ENCODE data around the gene PCDH9.

The PCDH9 gene

DNA sequence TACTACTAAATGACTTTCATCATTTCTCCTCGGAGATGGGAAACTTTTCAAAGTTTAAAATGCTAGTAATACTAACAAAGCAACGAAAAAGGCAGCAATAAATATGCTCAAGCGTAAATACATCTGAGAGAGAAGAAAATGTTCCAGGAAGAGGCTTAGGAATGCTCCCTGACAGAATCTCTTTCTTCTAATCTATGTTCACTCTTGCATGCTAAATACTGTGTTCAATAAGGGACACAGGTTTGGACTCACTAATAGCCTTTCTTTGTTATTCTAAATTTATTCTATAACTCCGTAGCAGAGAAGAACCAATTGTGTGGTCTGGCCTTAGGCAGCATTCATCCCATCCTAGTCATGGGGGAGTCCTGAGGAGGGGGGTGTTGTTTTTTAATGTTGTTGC is 823.0 kb downstream of the PCDH9 start:
- DNase-seq (ENCODE audit: low read depth in 4 of 4, low spot score in 1 of 4), result no peak

DNA sequence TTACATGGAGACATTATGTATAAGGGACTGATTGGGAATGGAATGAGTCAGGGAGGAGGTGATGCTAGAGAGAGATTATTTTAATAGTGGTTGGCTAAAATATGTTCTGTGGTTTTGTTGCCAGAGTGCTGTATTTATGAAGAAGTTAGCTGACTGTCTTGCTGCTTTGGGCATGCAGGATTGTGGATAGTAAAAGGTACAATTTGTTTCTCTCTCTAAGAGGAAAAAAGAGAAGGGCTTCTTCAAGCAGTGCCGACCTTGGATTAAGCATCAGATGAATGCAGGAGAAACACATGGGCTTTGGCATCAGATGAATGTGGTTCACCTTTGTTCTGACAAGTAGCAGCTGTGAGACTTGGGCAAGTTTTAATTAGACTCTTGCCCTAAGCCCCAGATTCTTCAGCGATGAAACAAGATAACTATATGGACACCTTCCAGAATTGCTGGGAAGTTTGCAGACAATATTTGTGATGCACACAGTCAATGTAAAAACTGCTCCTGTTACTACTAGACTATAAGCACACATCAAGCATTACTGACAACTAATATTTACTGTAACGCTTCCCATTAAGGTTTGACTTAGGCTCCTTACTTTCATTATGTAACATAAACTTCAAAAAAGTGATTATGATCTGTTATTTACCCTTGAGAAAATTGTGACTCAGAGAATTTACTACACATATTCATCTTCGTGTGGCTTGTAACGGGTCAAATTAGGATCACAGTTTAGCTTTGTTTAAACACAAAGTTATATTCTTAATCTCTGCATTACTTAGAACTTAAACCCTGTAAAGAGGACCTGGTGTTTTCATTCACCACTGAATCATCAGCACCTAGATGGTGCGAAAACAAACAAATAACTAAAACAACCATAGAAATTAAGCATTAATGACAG is 824.0 kb downstream of the PCDH9 start:
- DNase-seq (ENCODE audit: low read depth in 4 of 4, low spot score in 1 of 4), result no peak

DNA sequence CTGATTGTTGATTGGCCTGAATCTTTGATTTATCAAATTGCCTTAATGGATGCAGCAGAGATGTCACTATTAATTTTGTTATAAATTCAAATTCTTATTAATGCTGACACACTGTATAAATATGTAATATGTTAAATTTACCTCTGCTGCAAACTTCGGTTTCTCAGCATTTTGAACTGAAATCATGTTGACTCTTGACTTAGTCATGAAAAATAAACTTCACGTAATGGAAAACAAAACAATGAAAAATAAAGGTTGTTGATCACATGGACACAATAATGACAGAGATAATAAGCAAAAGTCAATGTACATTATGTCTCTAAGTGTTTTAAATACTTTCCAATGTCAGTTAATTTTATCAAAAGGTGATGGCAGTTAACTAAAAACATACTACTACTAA is 827.6 kb downstream of the PCDH9 start:
- no peak for DNase-seq (ENCODE audit: low read depth in 4 of 4, low spot score in 1 of 4)

DNA sequence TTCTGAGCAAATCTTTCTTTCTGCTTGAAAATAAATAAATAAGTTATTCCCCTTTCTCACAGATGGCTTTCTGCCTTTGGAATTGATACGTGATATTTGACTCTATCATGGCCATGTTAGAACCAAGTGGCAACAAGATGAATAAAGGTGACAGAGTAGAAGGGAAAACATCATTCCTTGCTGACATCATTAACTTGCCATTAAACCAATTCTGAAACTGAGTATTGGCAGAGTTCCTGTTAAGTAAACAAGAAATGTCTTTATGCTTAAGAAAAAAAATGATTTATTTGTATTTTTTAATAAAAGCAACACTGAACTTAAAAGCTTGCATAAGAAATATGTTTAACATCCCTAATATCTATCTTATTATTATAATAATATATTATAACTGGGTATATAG is 828.1 kb downstream of the PCDH9 start:
- DNase-seq (ENCODE audit: low read depth in 4 of 4, low spot score in 1 of 4), result no peak

DNA sequence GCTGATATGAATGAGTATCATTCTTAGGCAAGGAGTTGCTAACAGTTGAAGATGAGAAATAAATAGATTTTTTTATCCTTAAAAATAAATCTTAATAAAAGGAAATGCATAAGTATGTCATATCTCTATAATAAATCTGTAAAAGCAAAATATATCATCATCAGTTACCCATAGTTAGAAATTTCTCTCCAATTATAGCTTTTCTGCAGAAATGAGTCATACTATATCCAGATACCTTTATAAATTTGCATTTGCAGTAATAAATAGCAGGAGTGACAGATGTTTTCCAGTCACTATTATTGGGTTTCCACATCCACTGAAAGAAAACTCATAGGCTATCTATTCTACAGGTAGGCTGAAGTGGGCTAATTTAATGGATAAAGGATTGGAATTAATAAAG is 829.8 kb downstream of the PCDH9 start:
- DNase-seq (ENCODE audit: low read depth in 4 of 4, low spot score in 1 of 4), result no peak

DNA sequence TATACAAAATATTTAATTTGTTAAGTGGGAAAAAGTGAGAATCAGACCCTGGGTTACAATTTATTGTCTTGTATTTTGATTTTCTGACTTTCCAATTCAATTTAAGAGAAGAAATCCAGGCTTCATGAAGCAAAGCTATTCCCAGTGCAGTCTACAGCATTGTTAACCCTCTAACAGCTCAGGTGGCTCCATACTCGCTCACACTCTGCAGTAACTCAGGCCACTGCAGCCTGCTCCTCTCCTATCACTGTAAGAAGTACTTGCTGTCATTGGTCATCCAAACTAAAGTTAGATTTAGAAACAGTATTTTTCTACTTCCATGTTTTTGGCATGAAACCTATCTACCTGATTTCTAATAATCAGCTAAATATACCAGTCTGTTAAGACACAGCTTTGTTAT is 830.3 kb downstream of the PCDH9 start:
- no peak for DNase-seq (ENCODE audit: low read depth in 4 of 4, low spot score in 1 of 4)

DNA sequence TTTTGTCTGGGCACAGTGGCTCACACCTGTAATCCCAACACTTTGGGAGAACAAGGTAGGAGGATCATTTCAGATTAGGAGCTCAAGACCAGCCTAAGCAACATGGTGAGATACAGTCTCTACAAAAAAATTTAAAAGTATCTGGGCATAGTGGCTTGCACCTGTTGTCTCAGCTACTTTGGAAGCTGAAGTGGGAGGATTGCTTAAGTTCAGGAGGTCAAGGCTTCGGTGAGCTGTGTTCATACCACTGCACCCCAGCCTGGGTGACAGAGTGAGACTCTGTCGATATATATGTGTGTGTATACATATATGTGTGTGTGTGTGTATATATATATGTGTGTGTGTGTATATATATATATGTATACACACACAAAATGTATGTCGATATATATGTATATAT is 833.0 kb downstream of the PCDH9 start:
- DNase-seq (ENCODE audit: low read depth in 4 of 4, low spot score in 1 of 4), result no peak

DNA sequence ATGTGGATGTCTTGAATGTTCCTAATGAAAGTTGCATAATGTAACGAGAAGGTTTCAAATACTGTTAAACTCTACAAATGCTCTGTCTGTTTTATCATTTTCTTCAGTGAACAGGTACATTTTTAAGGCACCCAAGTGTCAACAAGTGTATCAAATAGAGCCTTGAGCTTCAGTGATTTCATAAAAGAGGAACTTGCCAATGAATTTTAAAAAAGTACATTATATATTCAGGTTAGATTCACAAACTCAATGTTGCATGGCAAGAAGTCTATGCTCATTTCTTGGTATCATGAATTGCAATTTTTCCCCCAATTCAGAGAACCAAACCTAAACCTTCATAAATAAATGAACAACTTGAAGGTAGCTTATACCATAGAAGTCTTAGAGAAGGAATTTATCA is 838.8 kb downstream of the PCDH9 start:
- DNase-seq (ENCODE audit: low read depth in 4 of 4, low spot score in 1 of 4), result no peak

DNA sequence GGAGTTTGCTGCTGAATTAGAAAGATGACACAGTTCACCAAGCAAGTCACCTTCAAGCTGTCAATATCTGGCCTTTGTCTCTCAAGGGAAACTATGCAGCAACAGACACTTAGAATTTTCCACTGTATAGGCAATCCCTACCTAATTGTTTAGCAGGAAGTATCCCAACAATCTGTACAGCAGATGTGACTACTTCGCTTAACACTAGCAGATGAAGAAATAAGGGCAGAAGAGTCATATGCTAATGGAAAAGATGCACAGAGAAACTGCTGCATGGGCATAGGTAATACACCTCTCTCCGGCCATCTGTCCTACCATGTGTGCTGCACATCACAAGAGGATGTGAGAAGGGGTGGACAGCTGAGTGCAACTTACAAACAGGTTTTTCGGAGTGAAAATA is 851.2 kb downstream of the PCDH9 start:
- DNase-seq (ENCODE audit: low read depth in 4 of 4, low spot score in 1 of 4), result no peak

DNA sequence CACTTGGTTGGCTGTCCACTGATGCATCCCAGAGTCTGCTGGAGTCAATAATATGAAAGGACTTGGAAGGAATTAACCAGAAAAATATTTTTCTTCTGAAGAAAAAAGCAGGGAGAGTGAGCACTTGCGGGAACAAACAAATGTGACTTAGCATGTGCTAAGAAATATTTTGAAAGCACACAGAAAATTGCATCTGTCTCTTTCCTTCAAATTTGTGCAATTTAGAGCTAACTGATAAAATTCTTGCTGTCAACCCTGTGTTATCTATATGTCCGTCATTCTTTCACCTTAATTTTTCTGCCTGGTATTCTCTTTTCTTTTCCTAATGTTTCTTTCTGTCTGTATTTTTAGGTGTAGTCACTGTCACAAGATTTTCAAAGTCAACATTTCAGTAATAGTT is 852.6 kb downstream of the PCDH9 start:
- DNase-seq (ENCODE audit: low read depth in 4 of 4, low spot score in 1 of 4), result no peak

DNA sequence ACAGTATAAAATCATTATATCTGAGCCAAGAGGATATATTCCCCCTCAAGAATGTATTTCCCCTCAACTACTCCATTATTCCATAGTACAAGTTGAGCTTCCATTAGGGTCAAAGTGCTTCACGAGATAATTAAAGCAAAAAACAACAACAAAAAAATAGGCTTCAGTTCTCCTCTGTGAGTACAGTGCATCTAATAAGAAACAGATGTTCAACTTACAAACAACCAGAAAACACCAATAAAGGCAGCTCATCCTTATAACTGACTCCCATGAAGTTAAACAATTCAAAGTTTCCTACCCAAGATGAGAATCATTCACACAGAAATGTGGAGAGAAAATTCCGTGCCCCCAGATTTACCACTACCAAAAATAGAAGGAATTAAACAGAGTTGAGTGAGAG is 854.4 kb downstream of the PCDH9 start:
- DNase-seq (ENCODE audit: low read depth in 4 of 4, low spot score in 1 of 4), result no peak

DNA sequence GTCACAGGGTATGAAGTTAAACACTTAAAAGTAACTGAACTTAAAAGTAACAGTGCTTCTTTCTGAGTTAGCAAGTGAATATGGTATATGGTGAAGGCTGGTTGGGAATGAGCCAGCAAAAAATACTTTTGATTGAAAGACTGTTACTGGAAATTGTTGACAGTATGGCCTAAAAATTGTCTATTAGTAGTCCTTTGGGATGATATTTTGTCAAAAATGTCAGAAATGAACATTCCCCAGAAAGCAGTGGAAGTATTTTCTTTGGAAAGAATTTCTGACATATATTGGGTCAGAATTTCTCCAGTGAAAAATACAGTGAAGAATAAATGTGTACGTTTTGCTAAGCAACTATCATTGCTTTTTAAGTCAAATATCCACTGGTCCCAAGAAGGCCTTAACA is 860.5 kb downstream of the PCDH9 start:
- DNase-seq (ENCODE audit: low read depth in 4 of 4, low spot score in 1 of 4), result no peak

DNA sequence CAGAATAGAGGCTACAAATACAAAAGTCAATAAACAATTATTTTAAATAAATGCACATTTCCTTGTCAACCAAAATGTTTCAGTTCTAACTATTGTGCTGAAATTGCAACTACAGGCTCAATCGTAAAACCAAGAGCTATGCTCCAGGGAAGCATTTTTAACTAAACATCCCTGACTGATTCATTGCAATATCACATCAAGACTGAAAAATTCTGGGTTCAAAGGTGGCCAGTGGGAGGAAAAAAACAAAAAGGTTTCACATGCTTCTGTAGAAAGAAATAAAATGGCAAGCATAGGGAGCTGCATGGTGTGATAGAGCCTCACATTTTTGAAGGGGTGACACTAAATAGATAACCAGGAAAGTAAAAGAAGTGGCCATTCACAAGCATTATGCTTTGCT is 862.8 kb downstream of the PCDH9 start:
- DNase-seq (ENCODE audit: low read depth in 4 of 4, low spot score in 1 of 4), result no peak

DNA sequence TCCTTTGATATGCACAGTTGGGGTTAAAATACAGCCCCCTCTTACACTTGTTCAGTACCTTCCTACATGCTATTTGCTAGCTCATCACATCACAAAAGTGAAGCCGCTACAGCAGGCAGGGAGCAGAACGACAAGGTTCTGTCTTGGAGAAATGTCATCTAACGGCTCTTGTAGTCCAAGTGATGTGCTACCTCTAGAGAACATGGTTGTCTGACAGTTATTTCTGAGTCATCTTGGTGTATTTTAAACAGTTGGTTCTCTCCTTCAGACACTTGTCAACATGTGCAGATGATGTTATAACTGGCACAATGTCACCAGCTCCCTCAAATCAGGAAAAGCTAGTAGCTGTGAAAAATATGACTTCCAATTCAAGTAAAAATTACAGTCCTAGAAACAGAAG is 865.0 kb downstream of the PCDH9 start:
- DNase-seq (ENCODE audit: low read depth in 4 of 4, low spot score in 1 of 4), result no peak

DNA sequence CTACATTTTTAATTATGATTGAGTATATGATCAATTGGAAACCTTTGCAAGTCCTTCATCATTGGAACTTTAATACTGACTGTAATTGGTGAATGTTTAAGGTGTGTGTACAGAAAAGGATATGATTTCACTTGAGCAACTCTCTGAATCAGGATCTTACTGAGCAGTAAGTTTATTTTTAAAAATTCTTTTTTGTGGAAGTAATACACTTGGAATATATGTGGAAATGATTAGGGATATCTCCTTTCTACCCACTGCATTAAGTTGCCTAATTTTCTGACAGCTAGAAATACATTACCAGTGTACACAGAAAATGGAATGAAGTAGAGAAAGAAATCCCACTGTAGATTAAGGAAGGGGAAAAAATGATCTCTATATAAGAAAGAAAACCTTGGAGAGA is 865.8 kb downstream of the PCDH9 start:
- no peak for DNase-seq (ENCODE audit: low read depth in 4 of 4, low spot score in 1 of 4)

DNA sequence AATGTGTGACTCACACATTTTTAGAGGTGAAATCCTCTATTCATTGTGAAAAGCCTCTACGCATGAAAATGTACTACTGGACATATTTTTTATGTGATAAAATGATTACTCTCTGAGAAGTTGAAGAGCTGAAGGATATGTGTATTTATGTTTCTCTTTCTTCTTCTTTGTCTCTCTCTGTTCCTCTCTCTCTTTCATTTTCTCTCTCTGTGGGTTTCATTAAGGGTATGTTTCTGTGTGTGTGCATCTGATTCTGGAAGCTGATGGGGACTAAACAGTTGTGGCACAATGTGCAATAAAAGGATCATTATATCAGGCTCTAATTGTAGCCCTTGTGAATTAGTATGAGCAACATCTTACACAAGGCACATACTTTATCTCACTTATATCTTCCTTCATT is 867.7 kb downstream of the PCDH9 start:
- no peak for DNase-seq (ENCODE audit: low read depth in 4 of 4, low spot score in 1 of 4)

DNA sequence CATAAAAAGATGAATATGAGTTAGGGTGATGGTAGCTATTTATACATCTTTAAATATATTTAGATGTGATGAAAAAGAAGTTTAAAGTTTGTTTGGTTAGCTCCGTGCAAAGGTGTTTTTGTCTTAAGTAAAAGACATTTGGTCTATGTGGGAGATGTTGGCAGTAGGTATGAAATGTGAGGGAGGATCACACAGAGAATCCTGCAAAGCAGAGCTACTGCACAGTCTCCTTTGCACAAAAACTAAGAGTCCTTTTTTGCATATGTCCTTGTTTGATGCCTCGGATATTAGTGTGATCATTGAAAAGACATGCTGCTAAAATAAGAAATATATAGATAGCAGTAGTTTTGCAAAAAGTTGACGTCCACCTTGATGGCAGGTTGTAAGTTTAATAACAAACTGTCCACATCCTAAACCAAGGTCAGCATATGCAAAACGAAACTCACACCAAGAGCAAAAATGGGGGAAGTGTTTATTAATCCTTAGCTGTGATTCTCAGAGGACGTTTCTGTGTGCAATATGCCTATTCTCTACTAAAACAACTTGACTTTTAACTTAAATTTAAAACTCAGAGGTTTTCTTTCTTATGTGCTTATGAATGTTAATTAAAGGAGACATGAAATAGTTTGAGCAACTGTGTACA is 870.1 kb downstream of the PCDH9 start:
- DNase-seq (ENCODE audit: low read depth in 4 of 4, low spot score in 1 of 4), result no peak

DNA sequence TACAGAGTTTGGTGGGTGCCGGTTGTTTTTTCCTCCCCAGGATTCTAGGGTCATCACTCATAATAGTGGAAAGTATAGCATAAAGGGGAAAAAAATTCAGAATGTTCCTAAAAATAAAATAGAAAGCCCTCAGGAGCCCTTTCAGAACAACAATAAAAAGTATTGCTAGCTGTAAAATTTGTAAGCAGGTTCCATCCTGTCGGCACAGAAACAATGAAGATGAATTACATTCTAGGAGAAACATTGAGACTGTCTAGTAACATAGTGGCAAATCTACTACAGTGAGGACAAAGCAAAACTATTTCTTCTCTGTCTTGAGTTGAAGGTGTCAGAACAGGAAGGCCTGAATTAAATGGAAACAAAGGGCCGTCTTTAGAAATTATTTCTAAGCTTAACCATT is 870.7 kb downstream of the PCDH9 start:
- no peak for DNase-seq (ENCODE audit: low read depth in 4 of 4, low spot score in 1 of 4)

DNA sequence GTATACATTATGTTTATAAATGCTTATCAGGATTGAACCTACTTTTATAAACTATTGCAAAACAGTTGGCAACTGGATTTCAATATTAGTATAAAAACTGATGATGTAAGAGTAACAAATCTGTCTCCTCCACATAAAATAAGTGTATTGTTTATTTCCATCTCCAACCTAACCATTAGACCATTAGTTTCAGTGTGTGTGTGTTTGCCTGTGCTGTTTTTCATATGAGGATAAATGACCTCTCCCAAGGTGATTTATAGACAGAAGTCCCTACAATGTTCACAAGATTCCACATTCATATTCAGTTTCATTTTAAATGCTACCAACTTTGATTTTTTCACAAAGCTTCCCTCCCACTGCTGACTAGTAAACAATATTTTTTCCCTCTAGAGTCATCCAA is 871.6 kb downstream of the PCDH9 start:
- no peak for DNase-seq (ENCODE audit: low read depth in 4 of 4, low spot score in 1 of 4)

DNA sequence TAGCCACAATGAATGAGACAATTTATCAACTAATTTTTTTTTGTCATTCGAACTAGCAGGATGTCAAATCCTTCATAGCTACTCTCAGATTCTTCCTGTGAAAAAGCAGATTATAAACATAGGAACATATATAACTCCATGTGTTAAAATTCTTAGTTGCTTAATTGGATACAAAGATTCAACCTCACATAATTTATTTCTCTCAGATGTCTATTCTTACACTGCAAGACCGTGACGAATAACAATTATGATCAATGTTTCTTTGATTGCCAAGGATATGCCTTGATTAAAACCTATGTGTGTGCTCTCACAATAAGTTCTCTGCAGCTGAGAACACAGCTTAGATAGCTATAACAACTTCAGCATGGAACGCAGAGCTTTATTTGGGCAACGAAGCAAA is 872.7 kb downstream of the PCDH9 start:
- DNase-seq (ENCODE audit: low read depth in 4 of 4, low spot score in 1 of 4), result no peak

DNA sequence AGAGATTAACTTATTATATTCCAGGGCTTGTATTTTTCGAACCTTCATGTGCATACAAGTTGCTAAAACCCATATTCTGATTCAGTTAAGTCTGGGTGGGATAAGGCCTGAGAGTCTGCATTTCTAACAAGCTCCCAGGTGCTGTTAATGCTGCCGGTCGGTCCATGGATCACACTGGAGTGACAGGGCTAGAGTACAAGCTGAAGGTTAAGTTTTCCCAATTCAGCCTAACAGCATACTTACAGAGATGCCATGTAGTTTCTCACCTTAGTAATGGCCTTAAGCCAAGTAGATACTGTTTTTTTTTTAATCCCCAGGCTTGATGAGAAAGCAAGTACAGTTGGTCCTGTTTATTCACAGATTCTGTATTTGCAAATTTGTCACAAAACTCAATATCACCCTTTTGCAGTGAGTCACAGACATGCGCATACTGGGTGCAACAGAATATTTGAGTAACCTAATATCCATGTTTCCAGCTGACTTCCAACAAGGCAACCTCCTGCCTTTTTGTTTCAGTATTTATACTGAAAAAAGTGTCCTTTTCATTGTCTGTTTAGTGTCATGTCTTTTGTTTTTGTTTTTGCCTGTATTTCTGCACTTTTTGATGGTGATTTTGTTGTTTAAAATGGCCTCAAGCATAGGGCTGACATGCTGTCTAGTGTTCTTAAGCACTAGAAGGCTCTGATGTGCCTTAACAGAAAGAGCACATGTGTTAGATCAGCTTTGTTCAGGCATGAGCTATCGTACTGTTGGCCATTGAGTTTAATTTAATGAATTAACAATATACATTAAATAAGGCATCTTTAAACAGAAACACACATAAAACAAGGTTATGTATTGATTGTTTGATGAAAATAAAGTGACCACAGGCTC is 875.0 kb downstream of the PCDH9 start:
- no peak for DNase-seq (ENCODE audit: low read depth in 4 of 4, low spot score in 1 of 4)

DNA sequence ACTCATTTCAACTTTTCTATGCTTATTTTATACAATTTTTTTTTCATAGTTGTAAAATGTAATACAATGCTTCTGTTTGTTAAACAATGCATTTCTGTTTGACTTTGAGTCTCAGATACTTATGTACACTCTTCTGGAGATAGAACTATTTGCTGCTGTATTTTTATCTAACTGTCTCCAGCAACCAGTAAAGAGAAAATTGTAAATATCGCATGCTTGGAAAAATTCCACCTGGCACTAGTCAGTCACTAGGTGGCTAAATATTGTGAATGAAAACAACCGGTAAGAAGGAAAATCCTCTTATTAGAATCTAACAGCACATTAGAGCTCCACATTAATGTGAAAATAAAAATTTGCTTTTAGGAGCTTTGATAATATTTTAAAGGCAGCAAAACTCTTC is 876.5 kb downstream of the PCDH9 start:
- DNase-seq (ENCODE audit: low read depth in 4 of 4, low spot score in 1 of 4), result no peak

Data from stimulated activated CD4-positive, alpha-beta T cell treated with anti-CD3 and anti-CD28 coated beads, Interleukin-1b, Interleukin-23, amount 100 ng/mL, for 24 hours (primary cell).